PFSK-1 (cell line): ENCODE data around the gene PUDP.

Experiments used
- FOXP2 ChIP-seq: optimal IDR thresholded peaks from 2 replicates; pipeline ENCODE3; 2011; ENCODE audit warnings: borderline replicate concordance, control low read depth, inconsistent platforms; ENCODE audit not compliant: insufficient read depth; ENCODE audit errors: extremely low read length, extremely low read depth
- POLR2AphosphoS5 ChIP-seq: IDR thresholded peaks from 2 replicates; pipeline ENCODE4 v1.6.1; 2012; ENCODE audit warnings: low read depth, mild to moderate bottlenecking, control low read depth, low read length, moderate library complexity
- SIN3A ChIP-seq: IDR thresholded peaks from 2 replicates; pipeline ENCODE4 v1.6.1; 2012; ENCODE audit warnings: mild to moderate bottlenecking, low read length, moderate library complexity, borderline replicate concordance; ENCODE audit not compliant: insufficient read depth
- TAF1 ChIP-seq: IDR thresholded peaks from 2 replicates; pipeline ENCODE4 v1.6.1; 2012; ENCODE audit warnings: low read length, control low read depth, borderline replicate concordance; ENCODE audit not compliant: insufficient read depth
- TF ChIP-seq, protein P1 (sequence below), 2 experiments: IDR thresholded peaks; 2 replicates each; pipeline versions ENCODE4 v1.6.1 to v1.8.0; 2011 to 2012; ENCODE audit warnings: low read depth in 2 of 2, low read length in 2 of 2, control low read depth in 1 of 2, inconsistent platforms in 1 of 2, mild to moderate bottlenecking in 1 of 2, moderate library complexity in 1 of 2; ENCODE audit not compliant: insufficient read depth in 1 of 2

DNA sequence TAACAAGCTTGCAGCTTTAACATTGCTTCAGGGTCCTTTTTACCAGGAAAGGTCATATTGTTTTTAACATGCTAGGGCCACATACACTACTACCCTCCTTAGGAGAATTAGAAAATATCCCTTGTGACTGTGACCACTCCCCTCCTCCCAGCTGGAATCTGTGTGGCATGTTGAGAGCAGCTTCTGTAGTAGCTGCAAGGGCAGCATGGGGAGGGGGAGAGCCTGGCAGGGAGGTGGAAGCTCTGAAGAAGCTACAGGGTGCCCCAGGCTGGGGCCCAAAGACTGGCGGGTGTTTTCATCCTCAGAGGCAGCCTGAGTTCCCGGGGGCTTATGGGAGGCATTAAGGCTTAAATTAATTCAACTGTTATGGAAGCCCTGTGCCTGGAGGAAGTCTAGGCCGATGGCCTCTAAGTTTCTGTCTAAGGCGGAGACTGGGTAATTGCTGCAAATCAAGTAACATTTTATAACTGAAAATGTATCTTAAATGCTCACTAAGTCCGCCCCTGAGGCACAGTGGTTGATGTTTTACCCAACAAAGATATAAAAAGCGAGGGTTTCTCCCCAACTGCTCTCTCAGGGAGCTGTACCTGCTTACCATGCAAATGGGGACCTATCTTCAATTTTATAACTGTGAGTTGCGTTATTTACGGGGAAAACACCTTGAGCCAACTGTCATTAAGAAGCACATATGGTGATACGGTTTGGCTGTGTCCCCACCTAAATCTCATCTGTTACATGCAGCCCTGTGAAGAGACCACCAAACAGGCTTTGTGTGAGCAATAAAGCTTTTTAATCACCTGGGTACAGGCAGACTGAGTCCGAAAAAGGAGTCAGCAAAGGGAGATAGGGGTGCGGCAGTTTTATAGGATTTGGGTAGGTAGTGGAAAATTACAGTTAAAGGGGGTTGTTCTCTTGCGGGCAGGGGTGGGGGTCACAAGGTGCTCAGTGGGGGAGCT is 37.8 kb downstream of the PUDP start:
- TF ChIP-seq FOXP2 = no peak
- no peak for TF ChIP-seq POLR2AphosphoS5
- no peak for TF ChIP-seq TAF1
- TF ChIP-seq, protein P1, sequence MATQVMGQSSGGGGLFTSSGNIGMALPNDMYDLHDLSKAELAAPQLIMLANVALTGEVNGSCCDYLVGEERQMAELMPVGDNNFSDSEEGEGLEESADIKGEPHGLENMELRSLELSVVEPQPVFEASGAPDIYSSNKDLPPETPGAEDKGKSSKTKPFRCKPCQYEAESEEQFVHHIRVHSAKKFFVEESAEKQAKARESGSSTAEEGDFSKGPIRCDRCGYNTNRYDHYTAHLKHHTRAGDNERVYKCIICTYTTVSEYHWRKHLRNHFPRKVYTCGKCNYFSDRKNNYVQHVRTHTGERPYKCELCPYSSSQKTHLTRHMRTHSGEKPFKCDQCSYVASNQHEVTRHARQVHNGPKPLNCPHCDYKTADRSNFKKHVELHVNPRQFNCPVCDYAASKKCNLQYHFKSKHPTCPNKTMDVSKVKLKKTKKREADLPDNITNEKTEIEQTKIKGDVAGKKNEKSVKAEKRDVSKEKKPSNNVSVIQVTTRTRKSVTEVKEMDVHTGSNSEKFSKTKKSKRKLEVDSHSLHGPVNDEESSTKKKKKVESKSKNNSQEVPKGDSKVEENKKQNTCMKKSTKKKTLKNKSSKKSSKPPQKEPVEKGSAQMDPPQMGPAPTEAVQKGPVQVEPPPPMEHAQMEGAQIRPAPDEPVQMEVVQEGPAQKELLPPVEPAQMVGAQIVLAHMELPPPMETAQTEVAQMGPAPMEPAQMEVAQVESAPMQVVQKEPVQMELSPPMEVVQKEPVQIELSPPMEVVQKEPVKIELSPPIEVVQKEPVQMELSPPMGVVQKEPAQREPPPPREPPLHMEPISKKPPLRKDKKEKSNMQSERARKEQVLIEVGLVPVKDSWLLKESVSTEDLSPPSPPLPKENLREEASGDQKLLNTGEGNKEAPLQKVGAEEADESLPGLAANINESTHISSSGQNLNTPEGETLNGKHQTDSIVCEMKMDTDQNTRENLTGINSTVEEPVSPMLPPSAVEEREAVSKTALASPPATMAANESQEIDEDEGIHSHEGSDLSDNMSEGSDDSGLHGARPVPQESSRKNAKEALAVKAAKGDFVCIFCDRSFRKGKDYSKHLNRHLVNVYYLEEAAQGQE (IDR thresholded peaks at IDR 0.05; ENCODE audit: insufficient read depth in 1 of 2, low read depth in 2 of 2, low read length in 2 of 2) = no peak
- TF ChIP-seq SIN3A = no peak
